Erythroblast (primary cell): ENCODE data around the gene TLE2.
"Not testable (repeated sequence)": the region's sequence is repeated elsewhere in the genome, so short reads cannot be mapped to it uniquely, and the experiment has no call there.

ENCODE experiments used
- DNase-seq, 2 experiments: peaks; one replicate each; lab custom pipeline; 2025; lab: John Stamatoyannopoulos, UW
- GATA1 ChIP-seq: IDR thresholded peaks from 2 replicates; pipeline ENCODE4 v1.6.1; 2011; ENCODE audit warnings: low read depth, mild to moderate bottlenecking, control low read depth, low read length, moderate library complexity
- POLR2A ChIP-seq: IDR thresholded peaks from 2 replicates; pipeline ENCODE4 v1.6.1; 2011; ENCODE audit warnings: mild to moderate bottlenecking, low read length

TLE2 gene

GRCh38 chr19:3020321-3020960, 8.6 kb downstream of the TLE2 start:
- DNase-seq = no peak
- TF ChIP-seq GATA1 (no peak), POLR2A (no peak)

DNA sequence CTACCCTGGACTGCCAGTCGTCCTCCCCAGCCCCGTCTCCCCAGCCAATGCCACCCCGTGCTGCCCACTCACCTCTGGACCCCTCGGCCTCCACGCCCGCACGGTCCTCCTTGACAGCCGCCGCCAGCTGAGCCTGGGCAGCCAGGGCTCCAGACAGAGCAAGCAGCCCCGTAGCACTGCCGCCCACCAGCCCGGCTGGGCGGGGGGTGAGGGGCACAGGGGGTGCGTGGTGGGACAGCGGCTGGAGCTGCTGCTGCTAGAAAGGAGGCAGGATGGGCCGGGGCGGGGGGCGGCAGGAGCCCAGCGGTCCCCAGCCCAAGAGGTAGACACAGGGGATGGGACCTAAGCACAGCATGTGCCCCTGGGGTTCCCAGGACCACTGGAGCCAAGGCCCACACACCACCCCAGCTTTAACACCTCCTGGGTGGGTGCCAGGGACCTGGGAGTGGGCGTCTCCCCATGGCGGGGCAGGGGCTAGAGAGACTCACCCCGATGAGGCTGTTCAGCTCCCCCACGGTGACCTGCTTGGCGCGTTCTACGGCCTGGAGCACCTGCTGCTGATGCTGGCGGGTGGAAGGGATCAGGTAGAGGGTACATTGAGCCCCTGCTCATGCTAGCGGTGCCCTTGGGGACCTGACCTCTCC, 9.7 kb downstream of the TLE2 start:
- DNase-seq = no peak
- no peak for TF ChIP-seq POLR2A
- no peak for TF ChIP-seq GATA1

- no peak for TF ChIP-seq POLR2A
- TF ChIP-seq GATA1 = no peak
- no peak for DNase-seq
These were observed 11.2 kb downstream of the TLE2 start for GRCh38 chr19:3017923-3018322.

DNA sequence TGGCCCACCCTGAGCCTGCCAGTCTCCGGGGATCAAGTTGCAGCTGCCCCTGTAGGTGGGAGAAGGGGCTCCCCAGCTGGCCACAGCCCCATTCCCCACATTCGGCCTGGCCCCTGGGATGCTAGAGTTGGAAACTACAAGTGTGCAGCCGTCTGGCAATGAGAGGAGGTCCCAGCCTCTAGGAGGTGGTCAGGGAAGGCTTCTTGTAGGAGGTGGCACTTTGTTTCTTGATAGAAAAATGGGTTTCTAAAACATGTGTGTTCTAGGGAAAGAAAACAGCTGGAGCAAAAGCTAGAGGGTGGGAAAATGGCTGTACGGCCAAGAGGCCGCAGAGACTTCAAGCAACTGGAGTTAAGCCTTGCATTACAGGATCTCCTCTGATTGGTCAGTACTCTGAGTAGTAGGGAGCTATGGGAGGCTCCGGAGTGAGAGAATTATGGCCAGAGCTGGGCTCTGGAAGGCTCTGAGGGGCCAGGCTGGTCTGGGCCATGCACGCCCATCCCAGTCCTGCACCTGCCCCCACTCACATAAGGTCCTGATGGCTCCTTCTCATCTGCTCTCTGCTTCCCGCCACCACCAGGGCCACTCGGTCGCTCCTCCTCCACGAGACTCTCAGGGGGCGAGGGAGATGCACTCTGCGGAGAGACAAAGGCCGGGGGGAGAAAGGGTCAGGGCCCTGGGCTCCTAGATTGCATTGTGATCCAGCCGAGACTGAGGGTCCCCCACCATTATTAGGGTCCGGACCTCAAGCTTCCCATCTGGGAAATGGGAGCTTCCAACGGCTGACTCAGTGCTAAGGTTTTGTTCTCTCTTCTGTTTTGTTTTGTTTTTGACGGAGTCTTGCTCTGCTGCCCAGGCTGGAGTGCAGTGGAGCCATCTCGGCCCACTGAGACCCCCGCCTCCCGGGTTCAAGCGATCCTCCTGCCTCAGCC, 13.7 kb downstream of the TLE2 start:
- TF ChIP-seq POLR2A = no peak
- TF ChIP-seq GATA1 = no peak

DNA sequence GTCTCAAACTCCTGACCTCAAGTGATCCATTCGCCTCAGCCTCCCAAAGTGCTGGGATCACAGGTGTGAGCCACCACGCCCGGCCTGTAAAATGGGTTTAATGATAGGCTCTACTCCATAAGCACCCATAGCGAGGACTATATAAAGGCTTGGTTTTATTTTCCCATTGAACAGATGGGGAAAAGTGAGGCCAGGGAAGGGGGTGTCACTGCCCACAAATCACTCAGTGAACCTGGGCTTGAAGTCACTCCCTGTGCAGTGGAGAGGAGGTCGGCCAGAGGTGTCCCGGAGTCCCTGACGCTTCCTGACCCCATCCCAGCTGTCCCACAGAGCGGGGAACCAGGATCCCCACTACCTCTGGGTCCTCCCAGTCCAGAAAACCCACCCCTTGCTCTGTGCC, 14.9 kb downstream of the TLE2 start:
- no peak for TF ChIP-seq GATA1
- TF ChIP-seq POLR2A = no peak
- DNase-seq = no peak

More for the DNA sequence above, 13.7 kb downstream of the TLE2 start:
- no peak for DNase-seq

DNA sequence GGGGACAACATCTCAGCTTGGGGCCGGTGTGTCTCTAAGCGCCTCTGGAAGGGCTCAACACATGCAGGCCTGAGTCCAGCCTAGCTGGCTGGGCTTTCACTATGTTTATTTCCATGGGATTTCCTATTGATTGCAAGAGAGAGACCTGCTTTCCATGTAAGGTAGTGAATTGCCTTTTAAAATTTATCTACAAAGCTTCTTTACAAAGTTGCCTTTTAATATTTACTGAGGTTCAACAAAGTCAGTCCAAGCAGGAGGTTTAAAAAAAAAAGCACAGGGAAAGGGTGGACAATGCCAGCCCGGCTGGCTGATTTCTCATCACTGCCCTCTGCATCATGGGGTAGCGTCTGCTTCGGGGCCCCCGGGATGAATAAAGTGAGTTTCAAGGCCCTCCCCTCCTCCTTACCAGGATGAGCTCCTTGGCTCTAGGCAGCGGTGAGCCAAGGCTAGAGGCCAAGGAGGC, 15.8 kb downstream of the TLE2 start:
- TF ChIP-seq GATA1 (no peak), POLR2A (no peak)
- no peak for DNase-seq

DNA sequence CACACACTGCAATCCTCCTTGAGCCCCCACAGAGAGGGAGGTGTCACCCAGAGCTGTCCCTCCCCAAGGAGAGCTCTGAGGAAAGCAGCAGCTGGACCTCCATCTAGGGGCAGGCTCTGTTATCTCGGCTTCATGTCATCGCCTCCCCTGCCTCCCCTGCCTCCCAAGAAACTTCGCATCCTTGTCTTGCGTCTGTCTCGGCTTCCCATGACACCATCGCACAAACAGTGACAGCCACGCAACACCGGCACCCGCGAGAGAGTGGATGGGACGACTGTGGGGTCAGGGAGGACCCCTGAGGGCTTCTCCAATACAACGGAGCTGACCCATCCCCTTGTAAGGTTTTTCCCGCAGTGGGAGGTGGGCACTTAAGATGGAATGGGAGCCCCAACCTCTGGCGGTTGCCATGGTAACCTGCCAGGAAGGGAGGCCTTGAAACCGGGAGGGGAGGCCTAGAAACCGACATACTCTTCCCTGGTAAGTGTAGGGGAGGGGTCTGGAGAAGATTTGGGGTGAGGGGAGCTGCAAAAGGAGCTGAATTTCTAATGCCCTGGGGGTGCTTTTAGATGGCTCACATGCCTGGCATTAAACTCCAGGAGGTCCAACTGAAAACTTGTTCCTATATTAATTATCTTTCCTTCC, 16.3 kb downstream of the TLE2 start:
- no peak for DNase-seq
- no peak for TF ChIP-seq GATA1
- no peak for TF ChIP-seq POLR2A

- DNase-seq = not testable (repeated sequence)
These were observed 17.0 kb downstream of the TLE2 start for GRCh38 chr19:3012059-3012458.

DNA sequence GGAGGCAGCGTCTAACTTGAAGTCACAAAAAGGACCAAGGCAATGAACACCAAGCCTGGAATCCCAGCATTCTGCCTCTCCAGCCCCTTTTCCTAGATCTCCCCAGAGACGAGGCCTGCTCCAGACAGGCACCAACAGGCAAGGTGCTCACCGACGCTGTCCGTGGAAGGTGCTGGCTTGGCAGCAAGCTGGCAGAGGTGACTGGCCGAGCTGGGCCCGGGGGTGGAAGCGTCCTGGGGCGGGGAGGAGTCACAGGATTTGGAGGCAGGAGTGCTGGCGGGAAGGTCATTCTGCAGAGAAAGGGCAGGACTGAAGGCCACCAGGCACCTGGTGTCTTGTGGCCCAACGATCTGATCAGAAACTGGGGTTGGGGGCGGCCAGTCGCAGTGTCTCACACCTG, 18.2 kb downstream of the TLE2 start:
- no peak for TF ChIP-seq GATA1
- TF ChIP-seq POLR2A = no peak
- no peak for DNase-seq

DNA sequence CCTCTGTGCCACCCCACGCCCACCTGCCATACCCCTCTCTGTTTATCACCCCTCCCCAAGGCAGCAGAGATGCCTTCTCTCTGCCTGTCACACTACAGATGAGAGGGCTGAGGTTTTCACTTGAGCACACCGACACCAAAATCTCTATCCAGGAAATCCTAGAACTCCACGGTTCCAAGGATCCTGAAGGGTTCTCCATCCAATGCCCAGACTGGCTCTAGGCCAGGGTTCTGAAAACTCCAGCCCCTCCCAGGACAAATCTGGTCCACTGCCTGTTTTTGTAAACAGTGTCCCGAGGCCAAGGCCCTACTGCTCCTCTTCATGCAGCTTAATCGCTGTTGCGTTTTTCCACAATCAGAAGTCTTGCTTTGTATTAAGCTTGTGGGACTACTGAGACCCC, 20.1 kb downstream of the TLE2 start:
- TF ChIP-seq GATA1 = no peak
- no peak for TF ChIP-seq POLR2A
- DNase-seq = no peak

GRCh38 chr19:3007975-3008374, 21.1 kb downstream of the TLE2 start:
- TF ChIP-seq GATA1 (no peak), POLR2A (no peak)
- DNase-seq = no peak

DNA sequence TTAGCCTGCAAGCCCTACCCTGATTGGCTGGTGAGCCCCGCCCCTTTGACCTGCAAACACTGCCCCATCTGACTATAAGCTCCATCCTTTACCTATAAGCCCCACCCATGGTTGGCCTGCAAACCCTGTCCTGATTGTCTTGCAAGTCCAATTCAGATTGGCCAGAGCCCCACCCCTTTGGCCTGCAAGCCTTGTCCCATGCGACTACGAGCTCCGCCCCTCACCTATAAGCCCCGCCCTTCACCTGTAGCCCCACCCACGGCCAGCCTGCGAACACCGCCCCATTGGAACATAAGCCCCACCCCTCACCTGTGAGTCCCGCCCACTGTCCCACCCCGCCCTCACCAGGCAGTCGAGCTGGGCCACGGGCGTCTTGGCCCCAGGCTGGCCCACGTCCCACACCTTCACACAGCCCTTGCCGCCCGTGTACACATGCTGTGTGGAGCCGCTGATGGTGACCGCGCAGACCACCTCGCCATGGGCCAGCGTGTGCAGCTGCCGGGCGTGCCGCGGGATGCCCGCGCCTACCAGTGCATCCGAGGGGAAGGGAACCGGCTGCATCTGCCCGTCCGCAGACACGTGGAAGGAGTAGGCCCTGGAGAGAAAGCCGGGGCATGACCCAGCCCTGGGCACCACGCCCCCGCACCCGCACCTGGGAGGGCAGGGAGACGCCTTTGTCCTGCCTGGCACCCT, 22.9 kb downstream of the TLE2 start:
- TF ChIP-seq POLR2A (no peak), GATA1 (no peak)
- no peak for DNase-seq

- TF ChIP-seq POLR2A (no peak), GATA1 (no peak)
- no peak for DNase-seq
These were observed 23.7 kb downstream of the TLE2 start for GRCh38 chr19:3005345-3005744.

- no peak for DNase-seq
- no peak for TF ChIP-seq POLR2A
- no peak for TF ChIP-seq GATA1
These were observed 24.6 kb downstream of the TLE2 start for GRCh38 chr19:3004522-3004921.
